Fibroblast of lung (primary cell): Measurements from ENCODE around the gene TYW1. TPM values are rescaled to one million over a fixed set of nuclear protein-coding genes. Genes with fewer than 3 reads are reported as not detected.
"Not testable (repeated sequence)": the region's sequence is repeated elsewhere in the genome, so short reads cannot be mapped to it uniquely, and the experiment has no call there.

Experiments
- DNase-seq, 2 donors: peaks; one replicate each; pipeline versions ENCODE4 v3.0.0 to v3.0.0-alpha.2; 2010; ENCODE audit warnings: low read depth in 2 of 2
- H2AFZ ChIP-seq: 2 replicates; pipeline ENCODE4 v1.5.1; 2012; ENCODE audit warnings: low read length, control low read depth, inconsistent platforms
- H3K27ac ChIP-seq: 2 replicates; pipeline ENCODE4 v1.5.1; 2011; ENCODE audit warnings: low read length, control low read depth; ENCODE audit not compliant: insufficient read depth
- H3K27me3 ChIP-seq: 2 replicates; pipeline ENCODE4 v1.5.1; 2011; ENCODE audit warnings: mild to moderate bottlenecking, low read length; ENCODE audit not compliant: control insufficient read depth, insufficient read depth
- H3K36me3 ChIP-seq: 2 replicates; pipeline ENCODE4 v1.5.1; 2011; ENCODE audit warnings: low read length; ENCODE audit not compliant: control insufficient read depth, insufficient read depth
- H3K4me1 ChIP-seq: 2 replicates; pipeline ENCODE4 v1.5.1; 2011; ENCODE audit warnings: low read length; ENCODE audit not compliant: control insufficient read depth, insufficient read depth; ENCODE audit errors: extremely low read depth
- H3K4me2 ChIP-seq: 2 replicates; pipeline ENCODE4 v1.5.1; 2011; ENCODE audit warnings: low read length, control low read depth; ENCODE audit not compliant: insufficient read depth; ENCODE audit errors: extremely low read depth
- H3K4me3 ChIP-seq, 4 experiments: fragments of 200-600 bp in 1 of 4; sonication (generic) in 1 of 4; replicated peaks in 1 of 4; 2 replicates each; pipeline ENCODE4 v1.5.1; 2011 to 2016; ENCODE audit warnings: low read length in 4 of 4, low read depth in 3 of 4, mild to moderate bottlenecking in 3 of 4, control low read depth in 2 of 4, inconsistent platforms in 1 of 4, mixed read lengths in 1 of 4; ENCODE audit not compliant: insufficient read depth in 1 of 4; ENCODE audit errors: control extremely low read depth in 1 of 4
- H3K79me2 ChIP-seq: 2 replicates; pipeline ENCODE4 v1.5.1; 2012; ENCODE audit warnings: mild to moderate bottlenecking, low read length, inconsistent platforms; ENCODE audit not compliant: control insufficient read depth, insufficient read depth
- H3K9ac ChIP-seq: 2 replicates; pipeline ENCODE4 v1.5.1; 2011; ENCODE audit warnings: mild to moderate bottlenecking, low read length, control low read depth; ENCODE audit not compliant: insufficient read depth
- H3K9me3 ChIP-seq: 2 replicates; pipeline ENCODE4 v1.5.1; 2012; ENCODE audit warnings: low read depth, low read length; ENCODE audit not compliant: control insufficient read depth, insufficient read depth
- H4K20me1 ChIP-seq: 2 replicates; pipeline ENCODE4 v1.5.1; 2011; ENCODE audit warnings: low read length; ENCODE audit not compliant: control insufficient read depth, insufficient read depth; ENCODE audit errors: extremely low read depth
- EZH2 ChIP-seq: IDR thresholded peaks from 2 replicates; pipeline ENCODE4 v1.5.1; 2012; ENCODE audit warnings: low read length, control low read depth, mild to moderate bottlenecking; ENCODE audit errors: missing control alignments
- polyA plus RNA-seq, 2 donors: library from polyadenylated mRNA; depleted of rRNA in 1 of 2; stranded (reverse) in 1 of 2; unstranded in 1 of 2; fragments of >200 nt; gene quantifications; 2 replicates each; pipeline ENCODE4 v1.2.1, GENCODE V29; 2011 to 2012; ENCODE audit warnings: missing spikeins in 1 of 2
- total RNA-seq: library from RNA; depleted of rRNA; stranded (reverse); fragments of >200 nt; gene quantifications from 2 replicates; pipeline ENCODE4 v1.2.1, GENCODE V29; 2014
- TF ChIP-seq, protein P1 (sequence below), 2 donors: IDR thresholded peaks in 1 of 2; conservative IDR thresholded peaks in 1 of 2; 1 replicate in 1 of 2; 2 replicates in 1 of 2; pipeline ENCODE4 v1.5.1; 2011 to 2012; ENCODE audit warnings: low read length in 2 of 2, control low read depth in 1 of 2, inconsistent platforms in 1 of 2, low read depth in 1 of 2, mild to moderate bottlenecking in 1 of 2

TYW1 gene
- total and polyA plus RNA-seq, 2 donors (not counting 1 experiment from before 2014, with no cell fraction given): 16.7 to 25.1 TPM

DNA sequence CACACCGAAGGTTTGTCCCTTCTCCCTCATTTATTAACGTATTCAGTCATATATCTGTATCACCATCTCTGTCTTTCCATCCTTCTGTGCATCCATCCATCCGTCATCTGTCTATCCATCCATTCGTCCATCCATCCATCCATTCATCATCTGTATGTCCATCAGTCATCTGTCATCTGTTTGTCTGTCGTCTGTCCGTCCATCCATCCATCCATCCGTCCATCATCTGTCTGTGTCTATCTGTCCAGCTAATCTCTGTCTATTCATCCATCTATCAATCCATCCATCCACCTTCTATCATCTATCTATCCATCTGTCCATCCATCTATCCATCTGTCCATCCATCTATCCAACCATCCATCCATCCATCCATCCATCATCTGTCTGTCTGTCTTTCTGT is 213.9 kb downstream of the TYW1 start:
- Histone ChIP-seq H3K27ac (no peak overlapping the region), H3K9ac (no peak overlapping the region), H2AFZ (no peak overlapping the region), H3K9me3 (no peaks in the 10 kb centered on the region), H4K20me1 (no peaks in the 10 kb centered on the region), H3K79me2 (no peaks in the 10 kb centered on the region), H3K36me3 (no peaks in the 10 kb centered on the region), H3K27me3 (no peaks in the 10 kb centered on the region), H3K4me2 (no peak overlapping the region), H3K4me1 (no peaks in the 10 kb centered on the region), H3K4me3 (no peak overlapping the region)
- TF ChIP-seq, protein P1, sequence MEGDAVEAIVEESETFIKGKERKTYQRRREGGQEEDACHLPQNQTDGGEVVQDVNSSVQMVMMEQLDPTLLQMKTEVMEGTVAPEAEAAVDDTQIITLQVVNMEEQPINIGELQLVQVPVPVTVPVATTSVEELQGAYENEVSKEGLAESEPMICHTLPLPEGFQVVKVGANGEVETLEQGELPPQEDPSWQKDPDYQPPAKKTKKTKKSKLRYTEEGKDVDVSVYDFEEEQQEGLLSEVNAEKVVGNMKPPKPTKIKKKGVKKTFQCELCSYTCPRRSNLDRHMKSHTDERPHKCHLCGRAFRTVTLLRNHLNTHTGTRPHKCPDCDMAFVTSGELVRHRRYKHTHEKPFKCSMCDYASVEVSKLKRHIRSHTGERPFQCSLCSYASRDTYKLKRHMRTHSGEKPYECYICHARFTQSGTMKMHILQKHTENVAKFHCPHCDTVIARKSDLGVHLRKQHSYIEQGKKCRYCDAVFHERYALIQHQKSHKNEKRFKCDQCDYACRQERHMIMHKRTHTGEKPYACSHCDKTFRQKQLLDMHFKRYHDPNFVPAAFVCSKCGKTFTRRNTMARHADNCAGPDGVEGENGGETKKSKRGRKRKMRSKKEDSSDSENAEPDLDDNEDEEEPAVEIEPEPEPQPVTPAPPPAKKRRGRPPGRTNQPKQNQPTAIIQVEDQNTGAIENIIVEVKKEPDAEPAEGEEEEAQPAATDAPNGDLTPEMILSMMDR (conservative IDR thresholded peaks at IDR 0.05 in 1 of 2, IDR thresholded peaks at IDR 0.05 in 1 of 2; ENCODE audit: low read depth in 1 of 2, low read length in 2 of 2): no peak
- TF ChIP-seq EZH2: no peak
- DNase-seq: no peak

DNA sequence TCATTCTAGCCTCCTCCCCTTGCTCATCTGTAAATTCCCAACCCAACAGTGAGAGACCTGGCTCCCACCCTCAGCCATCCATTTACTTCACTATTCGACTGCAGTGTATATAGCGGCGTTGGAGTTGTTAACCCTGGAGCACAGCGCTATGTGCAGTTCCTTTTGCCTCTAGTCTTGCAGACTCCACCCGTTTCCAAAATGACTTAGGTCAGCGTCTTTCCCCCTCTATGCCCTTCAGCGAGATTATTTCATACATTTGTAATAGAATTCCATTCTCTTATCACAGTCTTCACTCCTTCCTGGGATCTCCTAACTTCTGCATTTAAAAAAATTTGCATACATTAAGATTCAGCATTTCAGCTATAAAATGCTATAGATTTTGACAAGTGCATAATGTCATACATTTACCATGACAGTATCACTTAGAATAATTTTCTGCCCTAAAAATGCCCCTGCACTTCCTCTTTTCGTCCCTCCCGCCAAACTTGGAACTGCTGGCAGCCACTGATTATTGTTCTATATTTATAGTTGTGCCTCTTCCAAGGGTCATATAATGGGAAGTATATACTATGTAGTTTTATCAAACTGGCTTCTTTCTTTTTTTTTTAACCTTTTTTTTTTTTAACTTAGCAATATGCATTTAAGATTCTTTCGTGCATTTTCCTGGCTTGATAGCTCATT is 215.2 kb downstream of the TYW1 start:
- H3K4me2 ChIP-seq, H3K79me2 ChIP-seq, H3K27me3 ChIP-seq, H3K9me3 ChIP-seq, H3K4me3 ChIP-seq, H3K36me3 ChIP-seq, H3K27ac ChIP-seq, H4K20me1 ChIP-seq, DNase-seq, H3K9ac ChIP-seq, H3K4me1 ChIP-seq, H2AFZ ChIP-seq: not testable (repeated sequence)

DNA sequence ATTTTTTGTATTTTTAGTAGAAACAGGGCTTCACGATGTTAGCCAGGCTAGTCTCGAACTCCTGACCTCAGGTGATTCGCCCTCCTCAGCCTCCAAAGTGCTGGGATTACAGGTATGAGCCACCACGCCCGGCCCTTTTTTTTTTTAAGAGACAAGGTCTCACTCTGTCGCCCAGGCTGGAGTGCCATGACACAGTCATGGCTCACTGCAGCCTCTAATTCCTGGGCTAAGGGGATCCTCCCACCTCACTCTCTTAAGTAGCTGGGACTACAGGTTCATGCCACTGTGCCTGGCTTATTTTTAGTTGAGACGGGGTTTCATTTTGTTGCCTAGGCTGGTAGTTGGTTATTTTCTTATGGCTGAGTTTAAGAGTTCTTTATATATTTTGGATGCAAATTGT is 216.4 kb downstream of the TYW1 start:
- H3K79me2 ChIP-seq, H3K9ac ChIP-seq, H3K9me3 ChIP-seq, DNase-seq, H3K4me1 ChIP-seq, H3K36me3 ChIP-seq, H2AFZ ChIP-seq, H3K4me3 ChIP-seq, H3K27me3 ChIP-seq, H4K20me1 ChIP-seq, H3K4me2 ChIP-seq, H3K27ac ChIP-seq: not testable (repeated sequence)

DNA sequence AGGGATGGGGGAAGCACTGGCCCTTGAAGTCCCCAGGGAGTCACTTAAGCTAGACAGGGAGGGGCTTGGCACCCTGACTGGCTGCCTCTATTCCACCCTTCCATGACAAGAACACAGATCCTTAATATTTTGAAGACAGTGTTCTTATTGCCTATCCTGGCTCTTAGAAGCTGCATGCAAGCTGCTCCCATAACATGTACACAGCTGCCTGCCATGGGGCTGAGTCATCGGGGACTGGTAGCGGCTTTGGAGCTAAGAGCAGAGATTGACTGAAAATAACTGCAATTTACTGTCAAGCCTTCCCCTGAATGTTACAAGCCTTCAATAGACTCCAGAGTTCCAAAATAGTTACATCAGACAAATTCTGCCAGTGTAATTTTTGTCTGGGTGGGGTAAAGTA is 226.9 kb downstream of the TYW1 start:
- H3K4me2 ChIP-seq, H3K4me1 ChIP-seq, H2AFZ ChIP-seq, H3K4me3 ChIP-seq, H3K79me2 ChIP-seq, H3K27me3 ChIP-seq, H3K9ac ChIP-seq, H4K20me1 ChIP-seq, H3K27ac ChIP-seq, H3K9me3 ChIP-seq, H3K36me3 ChIP-seq: not testable (repeated sequence)
- DNase-seq: peak; percentile 89 to 90

DNA sequence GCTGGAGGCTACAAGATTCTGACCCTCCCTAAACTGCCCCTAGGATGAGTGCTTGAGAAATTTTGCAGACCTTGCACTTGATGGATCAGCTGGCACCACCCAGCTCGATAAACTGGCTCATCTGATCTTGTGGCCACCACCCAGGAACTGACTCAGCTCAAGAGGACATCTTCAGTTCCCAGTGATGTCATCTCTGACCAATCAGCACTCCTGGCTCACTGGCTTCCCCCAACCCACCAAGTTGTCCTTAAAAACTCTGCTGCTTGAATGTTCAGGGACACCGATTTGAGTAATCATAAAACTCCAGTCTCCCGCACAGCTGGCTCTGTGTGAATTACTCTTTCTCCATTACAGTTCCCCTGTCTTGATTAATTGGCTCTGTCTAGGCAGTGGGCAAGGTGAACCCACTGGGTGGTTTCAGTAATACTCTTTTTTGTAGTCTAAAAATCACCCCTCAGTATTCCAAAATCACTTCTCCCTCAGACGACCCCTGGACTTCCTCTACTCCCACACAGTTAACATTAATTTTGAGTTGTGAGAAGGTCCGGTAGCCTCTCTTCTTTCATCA is 229.8 kb downstream of the TYW1 start:
- not testable (repeated sequence) for H3K27ac ChIP-seq, H3K4me3 ChIP-seq, H3K4me2 ChIP-seq, H3K9ac ChIP-seq, H3K9me3 ChIP-seq, H4K20me1 ChIP-seq, H3K36me3 ChIP-seq, H3K79me2 ChIP-seq, H2AFZ ChIP-seq, H3K27me3 ChIP-seq, H3K4me1 ChIP-seq
- peak; percentile 68 to 80 for DNase-seq

DNA sequence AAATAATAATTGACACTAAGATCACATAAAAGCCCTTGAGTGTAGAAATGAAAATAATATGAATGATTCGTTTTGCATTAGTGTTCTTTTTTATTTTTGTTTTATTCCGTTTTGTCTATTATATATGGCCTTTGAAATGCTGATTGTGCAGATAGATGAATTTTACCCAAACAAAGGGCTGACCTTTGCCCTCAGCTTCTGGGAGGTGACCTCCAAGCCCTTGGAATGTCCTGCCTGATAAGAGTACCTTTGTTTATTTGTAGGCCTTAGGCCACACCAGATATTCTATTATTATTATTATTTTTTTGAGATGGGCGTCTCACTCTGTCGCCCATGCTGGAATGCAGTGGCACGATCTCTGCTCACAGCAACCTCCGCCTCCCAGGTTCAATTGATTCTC is 230.3 kb downstream of the TYW1 start:
- H3K27me3 ChIP-seq, H3K36me3 ChIP-seq, H3K9ac ChIP-seq, H3K4me2 ChIP-seq, H3K9me3 ChIP-seq, H3K4me1 ChIP-seq, H3K27ac ChIP-seq, DNase-seq, H2AFZ ChIP-seq, H4K20me1 ChIP-seq, H3K79me2 ChIP-seq, H3K4me3 ChIP-seq: not testable (repeated sequence)
